GM19240 (cell line): ENCODE measurements around the gene ITIH4.

ENCODE experiments used
- DNase-seq: peaks from one replicate; pipeline ENCODE4 v3.0.0; 2011; ENCODE audit warnings: low spot score; ENCODE audit not compliant: insufficient read length

ITIH4 gene

DNA sequence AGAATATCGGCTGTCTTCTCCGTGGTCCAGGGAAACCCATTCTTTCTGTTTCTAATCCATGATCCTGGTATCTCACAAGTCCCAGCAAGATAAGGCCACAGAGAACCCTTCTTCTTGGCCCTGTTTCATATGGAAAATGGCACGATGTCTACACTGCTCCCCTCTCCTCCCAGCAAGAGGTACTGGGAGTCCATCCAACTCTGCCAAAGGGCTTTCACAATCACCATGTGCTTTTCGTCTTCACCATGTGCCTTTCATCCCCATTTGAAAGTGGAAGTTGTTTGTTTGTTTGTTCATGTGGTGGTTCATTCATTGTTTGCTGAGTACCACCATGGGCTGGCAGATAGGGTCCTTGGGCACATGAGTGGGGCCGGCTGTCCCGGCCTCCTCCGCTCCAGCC is 30.4 kb downstream of the ITIH4 start:
- DNase-seq = no peak

- peak; percentile 50 for DNase-seq
Measured at GRCh38 chr3:52798978-52799476, 31.4 kb downstream of the ITIH4 start.

DNA sequence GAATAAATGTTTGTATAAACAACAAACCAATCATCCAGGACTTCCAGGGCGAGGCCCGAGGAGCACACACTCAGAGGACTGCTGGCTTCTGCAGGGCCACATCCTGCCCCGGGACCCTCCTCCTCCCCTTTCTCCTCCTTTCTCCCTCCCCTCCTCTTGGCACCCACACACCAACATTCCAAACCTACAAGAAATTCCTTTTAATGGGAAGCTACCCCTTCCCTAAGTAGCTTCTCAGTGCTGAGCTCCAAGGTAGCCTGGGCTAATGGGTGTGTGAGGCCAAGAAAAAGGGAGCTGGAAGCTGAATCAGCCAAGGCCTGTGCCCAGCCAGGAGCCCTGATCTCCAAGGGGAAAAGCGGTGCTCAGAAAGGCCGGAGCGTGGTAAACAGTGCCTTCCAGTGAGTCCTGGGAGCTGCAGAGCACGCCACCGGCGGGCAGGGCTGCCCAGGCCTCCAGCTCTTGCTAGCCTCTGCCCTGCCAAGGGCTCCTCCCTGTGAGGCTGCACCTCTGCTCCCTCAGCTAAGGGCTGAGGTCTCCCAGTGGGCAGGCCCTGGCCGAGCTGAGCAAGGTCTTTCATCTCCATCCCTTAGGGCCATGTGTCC is 32.0 kb downstream of the ITIH4 start:
- no peak for DNase-seq

DNA sequence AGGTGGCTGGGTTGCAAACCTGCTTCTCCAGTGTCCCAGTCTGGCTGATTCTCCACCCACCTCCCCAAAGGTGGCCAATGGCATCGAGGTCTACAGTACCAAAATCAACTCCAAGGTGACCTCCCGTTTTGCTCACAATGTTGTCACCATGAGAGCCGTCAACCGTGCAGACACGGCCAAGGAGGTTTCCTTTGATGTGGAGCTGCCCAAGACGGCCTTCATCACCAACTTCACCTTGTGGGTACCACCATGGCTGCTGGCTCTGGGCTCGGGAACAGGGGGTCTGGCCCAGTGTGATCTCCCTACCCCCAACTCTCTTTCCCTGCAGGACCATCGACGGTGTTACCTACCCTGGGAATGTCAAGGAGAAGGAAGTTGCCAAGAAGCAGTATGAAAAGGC is 34.1 kb downstream of the ITIH4 start:
- DNase-seq = no peak

DNA sequence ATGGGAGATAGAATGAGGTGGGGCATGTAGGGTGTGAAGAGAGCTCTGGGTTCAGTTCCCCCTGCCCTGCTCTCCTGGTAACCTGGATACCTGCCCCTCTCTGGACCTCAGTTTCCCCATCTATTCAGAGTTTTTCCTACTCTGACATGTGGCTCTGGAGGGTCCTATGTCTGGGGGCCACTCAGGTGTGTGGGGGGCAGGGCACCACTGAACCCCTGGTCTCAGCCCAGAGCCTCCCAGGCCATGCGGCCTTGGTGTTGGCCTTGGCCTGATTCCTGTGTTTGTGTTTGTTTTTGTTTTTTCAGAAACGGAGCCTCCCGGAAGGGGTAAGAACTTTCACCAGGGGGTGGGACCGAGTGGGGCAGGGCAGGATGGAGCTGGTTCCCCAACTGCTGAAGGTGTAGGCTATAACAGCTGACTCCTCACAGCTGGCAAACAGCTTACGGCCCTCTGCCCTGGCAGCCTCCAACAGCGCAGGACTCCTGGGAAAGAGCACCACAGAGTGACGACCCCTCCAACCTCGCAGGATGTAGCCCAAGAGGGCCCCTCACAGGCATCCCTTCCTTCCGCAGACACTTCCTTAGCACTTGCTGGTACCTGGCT is 35.1 kb downstream of the ITIH4 start:
- DNase-seq = no peak

DNA sequence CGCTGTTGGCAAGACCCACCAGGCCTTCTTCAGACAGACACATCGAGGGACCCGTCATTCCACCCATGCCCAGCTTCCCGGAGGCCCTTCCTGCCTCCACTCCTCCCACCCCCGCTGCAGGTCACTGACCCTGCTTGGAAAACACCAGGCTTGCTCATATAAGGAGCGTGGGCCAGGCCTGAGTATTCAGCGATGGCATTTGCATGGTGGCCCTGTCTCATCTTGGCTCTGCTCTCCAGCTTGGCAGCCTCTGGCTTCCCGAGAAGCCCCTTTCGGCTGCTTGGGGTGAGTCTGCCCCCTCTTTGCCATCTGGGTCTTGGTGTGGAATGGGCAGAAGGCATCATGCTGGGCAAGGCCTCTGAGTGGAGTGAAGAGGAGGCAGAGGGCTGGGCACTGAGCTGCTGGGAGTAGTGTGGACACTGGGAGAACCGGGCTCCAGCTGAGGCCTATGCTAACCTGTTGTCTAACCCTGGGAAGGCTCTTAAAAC is 35.8 kb downstream of the ITIH4 start, which contains the start of gene ITIH3:
ITIH3 (plus strand) TSS at position 185 of the 488 bp plus-strand sequence; CDS start at position 193, 8 bp downstream.
- no peak for DNase-seq

GRCh38 chr3:52793702-52794611 is 36.5 kb downstream of the ITIH4 start:
- DNase-seq = no peak

DNA sequence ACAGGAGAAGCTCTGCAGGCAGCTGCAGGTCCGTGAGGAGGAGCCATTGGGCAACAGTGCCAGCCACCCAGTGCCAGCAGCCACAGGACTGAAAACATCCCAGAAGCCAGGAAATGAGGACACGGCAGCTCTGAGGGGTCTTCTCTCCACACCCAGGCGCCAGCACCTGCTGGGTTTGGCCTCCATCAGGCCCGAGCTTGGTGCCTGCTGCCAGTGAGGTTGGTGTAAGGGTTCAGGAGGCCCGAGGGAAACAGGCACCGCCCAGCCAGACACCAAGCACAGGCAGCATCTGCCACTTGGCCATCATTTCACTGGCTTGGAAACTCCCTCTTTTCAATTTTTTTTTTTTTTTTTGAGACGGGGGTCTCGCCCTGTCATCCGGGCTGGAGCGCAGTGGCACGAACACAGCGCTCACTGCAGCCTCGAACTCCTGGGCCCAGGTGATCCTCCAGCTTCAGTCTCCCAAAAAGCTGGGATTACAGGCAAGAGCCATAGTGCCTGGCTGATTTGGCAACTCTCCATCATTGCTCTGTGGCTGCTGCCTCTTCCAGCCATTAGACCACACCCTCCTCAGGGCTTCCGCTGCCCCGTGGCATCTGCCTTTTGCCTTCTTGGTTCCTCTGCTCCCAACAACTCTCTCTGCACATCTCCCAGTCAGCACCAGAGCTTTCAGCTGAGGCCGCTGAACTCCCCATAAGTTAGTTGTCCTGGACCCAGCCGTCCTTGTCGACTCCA is 37.3 kb downstream of the ITIH4 start:
- DNase-seq = no peak

- no peak for DNase-seq
Measured at GRCh38 chr3:52792413-52792812, 38.1 kb downstream of the ITIH4 start.

- no peak for DNase-seq
Measured at GRCh38 chr3:52791928-52792327, 38.5 kb downstream of the ITIH4 start.

- no peak for DNase-seq
Measured at GRCh38 chr3:52791366-52791765, 39.1 kb downstream of the ITIH4 start.

- no peak for DNase-seq
Measured at GRCh38 chr3:52790741-52791140, 39.7 kb downstream of the ITIH4 start.

DNA sequence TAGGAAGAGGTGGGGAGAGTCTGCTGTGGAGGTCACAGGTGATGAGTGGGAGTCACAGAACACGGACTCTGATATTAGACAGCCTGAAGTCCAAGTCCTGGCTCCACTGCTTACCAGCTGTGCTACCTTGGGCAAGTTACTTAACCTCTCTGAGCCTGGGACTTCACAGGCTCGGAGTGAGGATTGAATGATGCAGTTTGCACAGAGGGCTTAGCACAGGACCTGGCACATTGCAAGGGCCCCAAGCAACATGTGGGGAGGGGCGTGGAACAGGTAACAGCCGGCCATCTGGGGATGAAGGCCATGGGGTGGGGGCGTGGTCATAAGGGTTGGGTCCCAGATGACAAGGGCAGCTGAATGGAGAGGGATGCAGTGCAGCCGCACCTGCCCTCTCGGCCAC is 40.1 kb downstream of the ITIH4 start:
- no peak for DNase-seq

- DNase-seq = no peak
Measured at GRCh38 chr3:52789746-52790040, 40.8 kb downstream of the ITIH4 start.

DNA sequence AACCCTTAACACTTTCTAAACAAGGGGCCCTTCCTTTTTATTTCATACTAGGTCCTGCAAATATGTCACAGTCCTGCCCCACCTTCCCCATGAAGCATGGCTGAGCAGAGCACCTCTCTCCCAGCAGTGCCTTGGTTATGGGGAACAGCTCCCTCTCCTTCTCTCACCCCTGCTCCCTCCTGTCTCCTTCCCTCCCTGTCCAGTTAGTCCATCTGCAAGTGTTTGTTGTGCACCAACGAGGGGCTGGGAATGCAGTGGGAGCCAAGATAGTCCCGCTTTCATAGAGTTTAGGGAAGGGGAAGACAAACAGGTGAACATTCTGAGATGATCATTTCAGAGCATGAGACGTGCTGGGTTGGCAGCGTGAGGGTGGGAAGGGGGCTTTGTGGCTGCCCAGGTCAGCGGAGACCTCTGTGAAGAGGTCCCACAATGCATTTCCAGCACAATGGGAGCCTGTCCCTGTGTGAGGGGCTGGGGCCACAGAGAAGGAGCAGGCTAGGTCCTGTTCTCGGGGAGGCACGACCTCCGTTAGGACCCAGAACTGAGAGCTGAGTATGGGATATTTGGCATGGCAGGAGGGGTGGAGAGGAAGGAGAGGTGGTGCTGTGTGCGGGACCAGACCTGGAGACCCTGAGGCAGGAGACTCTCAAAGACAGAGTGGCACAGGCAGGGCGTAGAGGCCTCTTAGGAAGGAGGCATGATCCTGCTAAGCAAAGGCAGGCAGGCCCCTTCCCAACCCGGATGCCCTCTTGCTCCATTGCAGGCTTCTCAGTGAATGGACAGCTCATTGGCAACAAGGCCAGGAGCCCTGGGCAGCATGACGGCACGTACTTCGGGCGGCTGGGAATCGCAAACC is 41.4 kb downstream of the ITIH4 start:
- no peak for DNase-seq

GRCh38 chr3:52787672-52788625 is 42.5 kb downstream of the ITIH4 start:
- DNase-seq = no peak

DNA sequence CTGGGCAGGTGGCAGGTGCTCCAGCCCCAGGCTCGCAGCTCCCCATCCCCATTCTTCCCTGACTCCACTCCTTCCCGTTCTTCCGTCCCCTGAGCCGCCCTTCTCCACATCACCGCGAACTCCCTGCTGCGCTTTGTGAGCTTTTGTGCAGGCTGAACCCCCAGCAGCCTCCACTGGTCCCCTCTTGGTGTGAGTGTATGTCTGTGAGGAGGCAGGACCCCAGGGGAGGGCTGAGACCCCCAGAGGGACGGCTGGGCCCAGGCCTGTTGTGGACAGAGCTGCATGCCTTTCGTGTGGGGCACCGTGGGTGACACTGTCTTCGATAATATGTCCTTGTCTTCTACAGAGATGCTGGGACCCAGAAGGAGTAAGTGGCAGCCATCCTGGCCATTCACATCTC is 43.2 kb downstream of the ITIH4 start:
- DNase-seq = no peak

GRCh38 chr3:52786330-52787215 is 43.9 kb downstream of the ITIH4 start:
- no peak for DNase-seq
